ENCODE results near the gene APOBEC4. TPM values are rescaled to one million over a fixed set of nuclear protein-coding genes. Genes with fewer than 3 reads are reported as not detected.

APOBEC4 gene
- total RNA-seq, 1 donor from 2014 or later, result 3.0 TPM

DNA sequence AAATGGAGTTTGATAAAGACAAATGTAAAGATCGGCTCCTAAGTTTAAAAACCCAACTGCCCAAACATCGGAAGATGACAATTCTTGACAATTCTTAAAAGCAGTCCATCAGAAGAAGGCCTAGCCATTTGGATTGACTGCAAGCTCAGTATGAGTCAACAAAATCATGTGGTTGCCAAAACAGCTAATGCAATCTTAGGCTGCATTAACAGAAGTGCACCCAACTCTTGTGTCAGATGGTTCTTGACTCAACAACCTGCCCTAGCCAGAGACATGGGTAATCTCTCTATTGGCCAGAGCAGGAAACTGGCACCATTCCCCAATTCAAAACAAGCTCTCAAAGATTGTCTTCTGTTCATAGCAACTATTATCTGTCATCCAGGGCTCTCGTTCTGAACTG, 53.0 kb downstream of the APOBEC4 start:
- ATAC-seq (peak; percentile 63 to 66), DNase-seq (no peak)
- intact Hi-C loops (cut with DNase I), result no loop called here
- Histone ChIP-seq H3K27me3 (ENCODE audit: low read depth) (no peaks in the 10 kb centered on the region), H3K36me3 (no peaks in the 10 kb centered on the region), H3K9me3 (no peaks in the 10 kb centered on the region), H3K4me3 (no peak overlapping the region), H3K4me1 (peaks cover 22% of the 10 kb centered on the region), H3K27ac (peak overlapping the region; percentile 18)
- TF ChIP-seq CTCF (IDR thresholded peaks at IDR 0.05), result no peak

DNA sequence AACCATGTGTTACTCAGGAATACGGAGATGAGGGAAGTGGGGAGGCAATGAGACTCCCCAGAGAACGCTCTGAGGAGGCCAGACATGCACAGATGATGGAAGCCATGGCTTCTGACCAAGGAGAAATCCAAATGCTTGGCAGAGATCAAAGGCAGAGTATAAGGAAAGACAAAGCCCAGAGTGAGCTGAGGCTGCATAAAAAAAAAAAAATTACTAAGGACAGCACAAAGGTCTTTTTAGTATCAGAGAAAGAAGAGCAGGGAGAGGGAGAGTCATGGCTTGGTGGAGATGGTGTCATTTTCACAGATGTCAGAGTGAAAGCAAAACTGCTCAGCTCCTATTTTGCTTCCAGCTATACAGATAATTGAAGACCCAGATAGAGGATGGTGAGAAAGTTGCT, 54.7 kb downstream of the APOBEC4 start:
- H3K27me3 ChIP-seq (ENCODE audit: low read depth), result no peaks in the 10 kb centered on the region
- ATAC-seq (no peak), DNase-seq (no peak)
- H3K36me3 ChIP-seq, result no peaks in the 10 kb centered on the region
- H3K4me1 ChIP-seq, result peaks cover 22% of the 10 kb centered on the region
- H3K9me3 ChIP-seq, result no peaks in the 10 kb centered on the region
- no peak overlapping the region for H3K27ac ChIP-seq
- intact Hi-C loops (cut with DNase I), result no loop called here
- H3K4me3 ChIP-seq, result no peak overlapping the region
- no peak for TF ChIP-seq CTCF (IDR thresholded peaks at IDR 0.05)

GRCh38 chr1:183597656-183598347, 55.3 kb downstream of the APOBEC4 start:
- H3K4me3 ChIP-seq, result no peak overlapping the region
- H3K27ac ChIP-seq, result no peak overlapping the region
- TF ChIP-seq CTCF (IDR thresholded peaks at IDR 0.05), result no peak
- DNase-seq (no peak), ATAC-seq (no peak)
- intact Hi-C loops (cut with DNase I), result no loop called here
- H3K9me3 ChIP-seq, result no peaks in the 10 kb centered on the region
- H3K4me1 ChIP-seq, result peaks cover 22% of the 10 kb centered on the region
- H3K27me3 ChIP-seq (ENCODE audit: low read depth), result no peaks in the 10 kb centered on the region
- H3K36me3 ChIP-seq, result no peaks in the 10 kb centered on the region

GRCh38 chr1:183596500-183596899, 56.6 kb downstream of the APOBEC4 start:
- no peaks in the 10 kb centered on the region for H3K9me3 ChIP-seq
- DNase-seq, result no peak
- no peak for ATAC-seq
- no peaks in the 10 kb centered on the region for H3K27me3 ChIP-seq (ENCODE audit: low read depth)
- no peak overlapping the region for H3K4me3 ChIP-seq
- TF ChIP-seq CTCF (IDR thresholded peaks at IDR 0.05), result no peak
- H3K27ac ChIP-seq, result no peak overlapping the region
- H3K4me1 ChIP-seq, result peaks cover 22% of the 10 kb centered on the region
- no peaks in the 10 kb centered on the region for H3K36me3 ChIP-seq
- intact Hi-C loops (cut with DNase I), result no loop called here

Other genes with a start within 250 kb of the APOBEC4 start
- 0.62 TPM for gene NMNAT2, start 234.9 kb downstream of the APOBEC4 start, total RNA-seq
- 58.9 TPM for gene SMG7, start 180.8 kb downstream of the APOBEC4 start, total RNA-seq
- gene NCF2, start 62.9 kb downstream of the APOBEC4 start, total RNA-seq, result 211 TPM
- 191 TPM for gene ARPC5, start 17.5 kb downstream of the APOBEC4 start, total RNA-seq
- gene RGL1, start 151.8 kb upstream of the APOBEC4 start, total RNA-seq, result 37.6 TPM